Liver (tissue), 9 donors: Measurements from ENCODE around the gene CCDC201. TPM values are rescaled to one million over a fixed set of nuclear protein-coding genes. Genes with fewer than 3 reads are reported as not detected.
A peak's percentile ranks its signal among the peaks of the same experiment; 100 is the strongest.

Source experiments
- DNase-seq: peaks from one replicate; pipeline ENCODE4 v3.0.0-alpha.2; 2017; ENCODE audit warnings: low spot score
- H3K27ac ChIP-seq, 2 donors: one replicate each; pipeline ENCODE4 v1.7.0; 2013; ENCODE audit warnings: inconsistent platforms in 2 of 2, low read length in 2 of 2, control low read depth in 1 of 2, low read depth in 1 of 2, mild to moderate bottlenecking in 1 of 2
- H3K27me3 ChIP-seq, 4 donors: one replicate each; pipeline versions ENCODE4 v1.6.1 to v1.7.0; 2013; ENCODE audit warnings: low read length in 3 of 4, inconsistent platforms in 1 of 4, mild to moderate bottlenecking in 1 of 4, moderate library complexity in 1 of 4; ENCODE audit not compliant: control insufficient read depth in 4 of 4, insufficient read depth in 4 of 4
- H3K36me3 ChIP-seq, 4 donors: one replicate each; pipeline versions ENCODE4 v1.6.1 to v1.7.0; 2013; ENCODE audit warnings: low read length in 3 of 4, mild to moderate bottlenecking in 3 of 4, low read depth in 1 of 4, moderate library complexity in 1 of 4; ENCODE audit not compliant: control insufficient read depth in 4 of 4, insufficient read depth in 3 of 4
- H3K4me1 ChIP-seq, 4 donors: one replicate each; pipeline versions ENCODE4 v1.6.1 to v1.7.0; 2013; ENCODE audit warnings: low read length in 3 of 4, mild to moderate bottlenecking in 3 of 4, moderate library complexity in 1 of 4; ENCODE audit not compliant: control insufficient read depth in 4 of 4, insufficient read depth in 4 of 4
- H3K4me3 ChIP-seq, 3 donors: one replicate each; pipeline versions ENCODE4 v1.6.1 to v1.7.0; 2013; ENCODE audit warnings: low read length in 3 of 3, control low read depth in 1 of 3, low read depth in 1 of 3, mild to moderate bottlenecking in 1 of 3
- H3K9ac ChIP-seq, 2 donors: one replicate each; pipeline ENCODE4 v1.7.0; 2013; ENCODE audit warnings: low read length in 2 of 2, mild to moderate bottlenecking in 2 of 2, moderate library complexity in 2 of 2, control low read depth in 1 of 2, low read depth in 1 of 2
- H3K9me3 ChIP-seq, 4 donors: one replicate each; pipeline versions ENCODE4 v1.6.1 to v1.7.0; 2013; ENCODE audit warnings: low read length in 3 of 4; ENCODE audit not compliant: control insufficient read depth in 4 of 4
- ATF3 ChIP-seq: IDR thresholded peaks from 2 replicates; pipeline ENCODE4 v1.6.1; 2016; ENCODE audit warnings: antibody characterized with exemption
- CTCF ChIP-seq: fragments of 150-350 bp; IDR thresholded peaks from 2 replicates; pipeline ENCODE4 v1.5.1; 2017; ENCODE audit warnings: improper control_type of control experiment, low read depth, low read length; ENCODE audit not compliant: missing input control
- EGR1 ChIP-seq, 2 donors: IDR thresholded peaks; 2 replicates each; pipeline ENCODE4 v1.6.1; 2016 to 2018; ENCODE audit warnings: antibody characterized with exemption in 2 of 2, low read depth in 2 of 2
- FOXA1 ChIP-seq: IDR thresholded peaks from 2 replicates; pipeline ENCODE4 v1.6.1; 2016; ENCODE audit warnings: antibody characterized with exemption
- HNF4A ChIP-seq, 2 donors: conservative IDR thresholded peaks; 2 replicates each; pipeline ENCODE4 v1.6.1; 2016; ENCODE audit warnings: antibody characterized with exemption in 2 of 2, mild to moderate bottlenecking in 2 of 2
- HNF4G ChIP-seq: IDR thresholded peaks from 2 replicates; pipeline ENCODE4 v1.6.1; 2016; ENCODE audit warnings: antibody characterized with exemption
- MAX ChIP-seq: IDR thresholded peaks from 2 replicates; pipeline ENCODE4 v1.6.1; 2016; ENCODE audit warnings: antibody characterized with exemption
- NR2F2 ChIP-seq: IDR thresholded peaks from 2 replicates; pipeline ENCODE4 v1.6.1; 2016; ENCODE audit warnings: antibody characterized with exemption
- RAD21 ChIP-seq, 2 donors: IDR thresholded peaks; 2 replicates each; pipeline ENCODE4 v1.6.1; 2016; ENCODE audit warnings: antibody characterized with exemption in 2 of 2, mild to moderate bottlenecking in 2 of 2
- RXRA ChIP-seq, 2 donors: IDR thresholded peaks; 2 replicates each; pipeline ENCODE4 v1.6.1; 2017 to 2018; ENCODE audit warnings: antibody characterized with exemption in 2 of 2, mild to moderate bottlenecking in 1 of 2
- SP1 ChIP-seq: IDR thresholded peaks from 2 replicates; pipeline ENCODE4 v1.6.1; 2018; ENCODE audit warnings: antibody characterized with exemption, mild to moderate bottlenecking
- YY1 ChIP-seq: IDR thresholded peaks from 2 replicates; pipeline ENCODE4 v1.6.1; 2016; ENCODE audit warnings: antibody characterized with exemption, mild to moderate bottlenecking
- ZBTB33 ChIP-seq: IDR thresholded peaks from 2 replicates; pipeline ENCODE4 v1.6.1; 2016; ENCODE audit warnings: antibody characterized with exemption
- WGBS: extraction: QIAGEN DNeasy Blood & Tissue Kit; methylation state at CpG from one replicate; pipeline ENCODE4 v1.1.7; 2013; 5-methylcytosine and 5-hydroxymethylcytosine counted together
- polyA plus RNA-seq, 2 donors: library from polyadenylated mRNA; stranded (reverse) in 1 of 2; unstranded in 1 of 2; fragments of 200-250 nt in 1 of 2; fragments of >200 nt in 1 of 2; fragmentation: Nextera tagmentation in 1 of 2; extraction: Ambion mirVana in 1 of 2; gene quantifications; one replicate each; pipeline versions ENCODE4 v1.2.1 to v1.2.3, GENCODE V29; 2013 to 2015
- total RNA-seq, 2 donors: library from RNA; depleted of rRNA; stranded (reverse); fragments of >200 nt; gene quantifications; one replicate each; pipeline ENCODE4 v1.2.3, GENCODE V29; 2014
- donor health status: healthy.
- donor health status: healthy.
- donor health status: healthy.
- donor health status: healthy.
- donor health status: healthy.

The CCDC201 gene
- total and polyA plus RNA-seq, 4 donors, result not detected

- no peak for TF ChIP-seq NR2F2
- TF ChIP-seq EGR1 (IDR thresholded peaks at IDR 0.05; ENCODE audit: low read depth in 2 of 2), result no peak
- TF ChIP-seq CTCF, result peak; percentile 73
Measured at GRCh38 chr7:45872116-45873034, 507 bp downstream of the CCDC201 start (continued).

GRCh38 chr7:45869426-45869825 lies 3.5 kb downstream of the CCDC201 start:
- Histone ChIP-seq H3K36me3 (no peaks in the 10 kb centered on the region), H3K4me1 (no peaks in the 10 kb centered on the region), H3K4me3 (no peak overlapping the region), H3K9me3 (peaks cover 0 to 3% (median 0%) of the 10 kb centered on the region in 4 donors), H3K27ac (no peak overlapping the region), H3K27me3 (no peaks in the 10 kb centered on the region), H3K9ac (no peak overlapping the region)
- no peak for DNase-seq
- no peak for TF ChIP-seq HNF4G
- TF ChIP-seq ZBTB33, result no peak
- WGBS, result 80% methylated on average over 4 of the region's 4 CpGs

- H3K4me3 ChIP-seq, result no peak overlapping the region
- TF ChIP-seq YY1 (no peak), SP1 (no peak), HNF4A (conservative IDR thresholded peaks at IDR 0.05) (no peak), ATF3 (no peak), MAX (no peak), FOXA1 (no peak), EGR1 (IDR thresholded peaks at IDR 0.05; ENCODE audit: low read depth in 2 of 2) (no peak), NR2F2 (no peak), CTCF (no peak), RAD21 (IDR thresholded peaks at IDR 0.05) (no peak), ZBTB33 (no peak), RXRA (IDR thresholded peaks at IDR 0.05) (no peak)
- peaks cover 0 to 3% (median 0%) of the 10 kb centered on the region in 4 donors for H3K9me3 ChIP-seq
- DNase-seq, result no peak
- H3K4me1 ChIP-seq, result no peaks in the 10 kb centered on the region
- H3K9ac ChIP-seq, result no peak overlapping the region
- H3K27me3 ChIP-seq, result no peaks in the 10 kb centered on the region
- 77% methylated on average over 2 of the region's 2 CpGs for WGBS
- H3K27ac ChIP-seq, result no peak overlapping the region
- no peaks in the 10 kb centered on the region for H3K36me3 ChIP-seq
Measured at GRCh38 chr7:45867471-45867870, 5.4 kb downstream of the CCDC201 start.
